Stimulated activated CD8-positive, alpha-beta memory T cell treated with anti-CD3 and anti-CD28 coated beads, Interleukin-4, amount 100 ng/mL, for 1 hour (primary cell): ENCODE measurements around the gene RSPO4.

Experiments
- DNase-seq, 2 donors: peaks; one replicate each; pipeline ENCODE4 v3.0.0-alpha.2; 2020; ENCODE audit warnings: low read depth in 2 of 2, low spot score in 1 of 2

The RSPO4 gene

DNA sequence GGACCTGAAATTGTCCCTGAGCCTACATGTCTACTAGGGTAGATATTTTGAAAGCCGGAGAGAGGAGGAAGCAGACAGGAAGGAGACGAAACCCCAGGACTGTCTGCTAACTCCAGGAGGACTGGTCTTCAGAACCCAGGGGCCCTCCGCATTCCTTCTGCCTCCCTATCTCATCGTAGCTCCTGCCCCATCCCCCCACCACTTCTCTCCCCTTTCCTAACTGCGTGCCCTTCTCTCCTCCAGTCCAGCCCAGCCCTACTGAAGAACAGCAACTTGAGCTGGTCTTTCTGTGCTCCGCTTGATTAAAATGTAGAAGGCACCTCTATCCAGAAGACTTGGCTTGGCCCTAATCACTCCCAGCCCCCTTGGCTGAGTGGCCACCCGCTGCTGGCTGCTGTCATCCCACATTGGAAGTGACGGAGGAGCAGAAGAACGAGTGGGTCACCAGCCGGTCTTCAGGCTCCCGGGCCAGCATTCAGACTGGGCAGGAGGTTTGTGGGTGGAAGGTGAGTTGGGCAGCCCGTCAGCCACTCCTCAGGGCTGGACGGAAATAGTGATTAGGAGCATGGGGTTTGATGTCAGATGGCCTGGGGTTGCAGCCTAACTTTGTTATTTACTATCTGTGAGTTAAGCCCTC is 57.2 kb downstream of the RSPO4 start:
- DNase-seq: no peak

- DNase-seq: no peak
Observed at GRCh38 chr20:944148-944547, 58.0 kb downstream of the RSPO4 start.

DNA sequence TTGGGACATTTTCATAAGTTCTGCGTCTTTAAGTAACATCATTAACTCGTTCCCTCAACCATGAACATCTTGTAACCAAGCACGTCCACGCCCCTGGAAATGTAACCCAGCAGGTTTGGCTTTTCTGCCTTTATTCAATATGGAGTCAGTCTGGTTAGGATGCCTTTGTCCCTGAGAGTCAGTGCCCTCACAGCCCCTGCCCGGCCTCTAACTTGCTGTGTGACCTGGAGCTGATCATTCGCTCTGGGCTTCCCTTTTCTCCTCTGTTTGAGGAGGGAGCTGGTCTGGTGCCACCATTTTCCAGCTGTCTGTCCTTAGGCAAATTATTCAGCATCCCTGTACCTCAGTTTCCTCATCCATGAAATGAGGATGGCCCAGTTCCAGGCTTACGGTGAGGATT is 59.5 kb downstream of the RSPO4 start:
- no peak for DNase-seq

GRCh38 chr20:940926-941325 is 61.2 kb downstream of the RSPO4 start:
- no peak for DNase-seq

DNA sequence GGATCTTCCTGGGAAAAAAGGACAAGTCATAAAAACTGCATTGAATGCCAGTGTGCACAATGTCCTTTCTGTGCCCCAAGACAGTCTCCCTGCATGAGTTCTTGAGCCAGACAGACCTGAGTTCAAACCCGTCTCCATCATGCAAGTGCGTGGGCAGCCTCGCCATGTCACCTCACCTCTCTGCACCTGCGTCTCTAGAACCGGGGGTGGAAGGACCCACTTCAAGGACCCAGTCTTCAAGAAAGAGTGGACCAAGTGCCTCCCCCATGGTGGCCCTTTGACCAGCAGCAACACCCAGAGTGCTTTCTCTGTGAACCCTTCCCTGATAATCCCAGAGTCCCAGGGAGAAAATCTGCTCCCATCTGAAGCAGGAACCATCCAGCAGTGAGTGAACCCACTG is 62.5 kb downstream of the RSPO4 start:
- no peak for DNase-seq

- DNase-seq: no peak
Observed at GRCh38 chr20:934186-934840, 67.8 kb downstream of the RSPO4 start.

GRCh38 chr20:933029-933428 is 69.1 kb downstream of the RSPO4 start:
- no peak for DNase-seq

DNA sequence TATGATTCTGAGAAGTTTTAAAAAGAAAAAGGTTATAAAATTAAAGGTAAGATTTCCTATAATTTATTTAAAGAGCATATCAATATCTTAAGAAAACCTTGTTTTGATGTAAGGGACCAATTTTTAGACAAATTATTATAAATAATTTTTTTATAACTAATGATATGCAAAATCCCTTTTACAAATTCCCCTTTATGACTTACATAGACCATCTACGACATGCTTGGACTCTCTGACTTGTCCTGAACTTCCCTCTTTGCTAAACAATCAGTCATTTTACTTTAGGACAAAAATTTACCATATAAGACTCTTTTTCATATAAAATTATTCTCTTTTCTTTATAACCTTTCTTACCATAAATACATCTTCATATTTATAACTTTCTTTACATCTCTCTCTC is 70.7 kb downstream of the RSPO4 start:
- DNase-seq: no peak

GRCh38 chr20:926670-927069 is 75.4 kb downstream of the RSPO4 start:
- no peak for DNase-seq

GRCh38 chr20:925516-925915 is 76.6 kb downstream of the RSPO4 start:
- no peak for DNase-seq

GRCh38 chr20:924639-925038 is 77.5 kb downstream of the RSPO4 start:
- no peak for DNase-seq

- no peak for DNase-seq
Observed at GRCh38 chr20:922781-923180, 79.3 kb downstream of the RSPO4 start.

- no peak for DNase-seq
Observed at GRCh38 chr20:921068-921467, 81.0 kb downstream of the RSPO4 start.

- no peak for DNase-seq
Observed at GRCh38 chr20:920311-920710, 81.8 kb downstream of the RSPO4 start.

GRCh38 chr20:919491-919916 is 82.6 kb downstream of the RSPO4 start:
- no peak for DNase-seq

GRCh38 chr20:917416-917815 is 84.7 kb downstream of the RSPO4 start:
- DNase-seq: no peak

- no peak for DNase-seq
Observed at GRCh38 chr20:916825-917224, 85.3 kb downstream of the RSPO4 start.

DNA sequence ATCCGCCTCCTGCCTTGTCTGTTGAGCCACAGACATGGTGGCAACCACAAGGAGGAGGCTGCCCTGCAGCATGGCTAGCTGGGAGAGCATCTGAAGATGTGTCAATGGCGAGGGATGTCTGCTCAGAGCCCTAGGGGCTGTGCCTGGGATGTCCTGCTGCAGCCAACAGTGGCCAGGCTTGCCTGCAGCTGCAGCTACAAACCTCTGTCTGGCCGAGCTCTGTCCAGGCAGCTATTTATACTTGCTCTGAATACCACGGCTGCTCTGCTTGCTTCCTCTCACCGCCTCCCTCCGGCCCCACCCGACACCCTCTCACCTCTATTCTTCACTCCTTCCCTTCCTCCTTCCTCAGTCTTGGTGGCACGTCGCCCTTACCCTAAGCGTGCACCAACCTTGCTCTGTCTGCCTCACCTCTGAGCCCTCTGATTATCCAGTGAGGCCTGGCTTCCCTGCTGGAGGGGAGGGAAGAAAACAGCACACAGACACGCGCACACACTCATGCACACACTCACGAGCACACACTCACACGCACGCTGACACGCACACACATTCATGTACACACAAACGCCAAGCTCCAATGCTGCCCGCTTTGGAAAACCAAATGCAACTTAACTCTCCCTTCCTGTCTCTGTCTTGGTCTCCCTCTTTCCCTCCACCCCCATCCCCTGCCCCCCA is 85.8 kb downstream of the RSPO4 start, which contains the start of gene ANGPT4:
Gene ANGPT4, minus strand, starts transcription at position 210 of the 675 bp plus-strand sequence. Its CDS starts 120 bp downstream, at position 90.
- no peak for DNase-seq

DNA sequence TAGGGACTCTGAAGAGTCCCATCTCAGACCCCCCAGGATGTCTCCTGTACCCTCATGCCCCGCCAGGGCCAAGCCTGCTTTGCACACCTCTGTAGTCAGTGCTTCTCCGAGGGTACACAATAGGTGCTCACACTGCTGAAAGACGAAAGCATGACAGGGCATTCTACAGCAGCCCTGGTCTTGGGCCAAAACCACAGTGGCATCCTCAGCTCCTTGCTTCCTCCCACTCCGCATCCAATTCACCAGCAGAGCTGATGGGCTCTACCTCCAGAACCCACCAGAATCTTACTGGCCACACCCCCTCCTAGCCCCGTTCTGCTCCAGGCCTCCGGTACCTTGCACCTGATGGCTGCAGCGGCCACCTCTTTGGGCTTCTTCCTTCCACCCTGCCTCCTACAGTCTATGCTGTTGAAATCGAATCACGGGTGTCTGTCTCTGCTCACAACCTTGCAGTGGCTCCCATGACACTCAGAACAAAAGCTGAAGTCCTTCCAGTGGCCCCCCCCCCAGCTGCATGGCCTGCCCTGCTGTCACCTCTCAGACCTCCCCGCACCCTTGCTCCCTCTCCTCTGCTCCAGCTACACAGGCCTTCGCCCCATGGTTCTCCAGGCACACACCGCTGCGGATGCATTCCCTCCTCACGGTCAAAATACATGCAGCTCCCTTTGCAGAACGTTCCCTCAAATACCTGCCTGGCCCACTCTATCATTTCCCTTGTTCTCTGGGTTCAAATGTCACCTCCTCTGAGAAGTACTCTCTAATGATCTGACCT is 87.2 kb downstream of the RSPO4 start:
- DNase-seq: no peak

GRCh38 chr20:913306-913849 is 88.7 kb downstream of the RSPO4 start:
- DNase-seq: no peak

DNA sequence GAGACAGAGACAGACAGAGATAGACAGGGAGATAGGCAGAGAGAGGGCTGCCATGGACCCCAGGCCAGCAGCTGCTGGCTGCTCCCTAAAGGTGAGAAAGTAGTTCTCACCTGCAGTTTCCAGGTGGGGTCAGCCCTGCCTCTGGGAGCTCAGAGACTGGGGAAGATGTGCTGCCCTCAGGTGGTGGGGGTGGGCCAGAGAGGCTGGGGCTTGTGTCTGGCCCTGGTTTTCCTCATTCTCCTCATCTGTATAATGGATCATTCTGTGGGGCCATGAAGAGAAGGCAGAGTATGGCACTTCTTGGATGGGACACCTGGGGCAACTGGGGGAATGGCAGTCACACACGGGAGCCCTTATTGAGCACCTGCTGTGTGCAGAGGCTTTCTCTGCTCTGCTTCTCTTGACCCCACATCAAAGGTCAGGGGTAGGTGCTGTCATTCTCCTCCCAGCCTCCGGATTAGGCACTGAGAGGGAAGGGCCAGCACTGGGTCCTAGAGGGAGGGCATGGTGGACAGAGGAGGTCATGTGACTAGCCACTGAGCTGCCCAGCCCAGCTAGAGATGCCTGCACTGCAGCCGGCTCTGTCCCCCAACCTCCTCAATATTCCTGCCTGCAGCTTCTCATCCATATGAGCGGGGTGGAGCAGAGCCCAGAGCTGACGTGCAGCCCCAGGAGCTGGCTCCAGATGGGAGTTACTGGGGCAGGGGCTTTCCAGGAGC is 90.1 kb downstream of the RSPO4 start:
- no peak for DNase-seq
